HFF-Myc (cell line): ENCODE results near the gene FBXO8.
A peak's percentile ranks its signal among the peaks of the same experiment; 100 is the strongest.

Experiments
- DNase-seq: peaks from one replicate; pipeline ENCODE4 v3.0.0-alpha.2; 2011; ENCODE audit warnings: low read depth; ENCODE audit errors: extremely low read depth
- H3K4me3 ChIP-seq: replicated peaks from 2 replicates; pipeline ENCODE4 v1.5.1; 2011; ENCODE audit warnings: low read depth, mild to moderate bottlenecking, control low read depth, low read length
- TF ChIP-seq, protein P1 (sequence below): IDR thresholded peaks from 2 replicates; pipeline ENCODE4 v1.5.1; 2012; ENCODE audit warnings: mild to moderate bottlenecking, low read depth, low read length, control low read depth; ENCODE audit errors: missing control alignments

Gene FBXO8

DNA sequence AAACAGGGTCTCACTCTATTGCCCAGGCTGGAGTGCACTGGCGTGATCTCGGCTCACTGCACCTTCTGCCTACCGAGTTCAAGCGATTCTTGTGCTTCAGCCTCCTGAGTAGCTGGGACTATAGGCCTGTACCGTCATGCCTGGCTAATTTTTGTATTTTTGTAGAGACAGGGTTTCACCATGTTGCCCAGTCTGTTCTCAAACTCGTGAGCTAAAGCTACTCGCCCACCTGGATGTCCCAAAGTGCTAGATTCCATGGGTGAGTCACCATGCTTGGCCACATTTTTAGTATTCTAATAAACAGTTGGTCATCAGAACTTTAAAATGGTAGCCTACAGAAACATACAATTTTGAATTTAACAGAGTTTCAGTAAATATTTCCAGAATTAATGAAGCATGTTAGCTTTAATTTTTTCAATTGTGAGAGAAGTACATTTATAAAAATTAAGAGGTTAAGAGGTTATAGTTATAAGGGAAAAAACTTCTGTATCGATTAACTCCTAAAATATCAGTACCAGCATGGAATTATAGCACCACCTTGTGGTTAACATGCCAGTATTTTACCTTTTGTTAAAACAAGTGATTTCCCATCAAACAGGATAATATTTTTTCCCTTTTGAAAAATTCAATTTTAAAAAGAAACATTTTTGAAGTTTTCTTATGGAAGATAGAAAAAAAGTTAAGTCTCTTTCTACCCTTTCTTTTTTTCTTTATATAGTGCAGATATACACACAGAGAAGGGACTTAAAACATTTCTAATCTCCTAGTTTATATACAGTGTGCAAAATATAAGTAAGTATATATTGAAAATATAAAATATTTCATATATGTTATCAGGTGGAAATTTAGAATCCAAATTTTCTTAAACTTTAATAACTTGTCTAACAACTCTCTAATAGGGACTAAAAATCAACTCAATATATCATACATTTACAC, 35.6 kb upstream of the FBXO8 start:
- TF ChIP-seq, protein P1, sequence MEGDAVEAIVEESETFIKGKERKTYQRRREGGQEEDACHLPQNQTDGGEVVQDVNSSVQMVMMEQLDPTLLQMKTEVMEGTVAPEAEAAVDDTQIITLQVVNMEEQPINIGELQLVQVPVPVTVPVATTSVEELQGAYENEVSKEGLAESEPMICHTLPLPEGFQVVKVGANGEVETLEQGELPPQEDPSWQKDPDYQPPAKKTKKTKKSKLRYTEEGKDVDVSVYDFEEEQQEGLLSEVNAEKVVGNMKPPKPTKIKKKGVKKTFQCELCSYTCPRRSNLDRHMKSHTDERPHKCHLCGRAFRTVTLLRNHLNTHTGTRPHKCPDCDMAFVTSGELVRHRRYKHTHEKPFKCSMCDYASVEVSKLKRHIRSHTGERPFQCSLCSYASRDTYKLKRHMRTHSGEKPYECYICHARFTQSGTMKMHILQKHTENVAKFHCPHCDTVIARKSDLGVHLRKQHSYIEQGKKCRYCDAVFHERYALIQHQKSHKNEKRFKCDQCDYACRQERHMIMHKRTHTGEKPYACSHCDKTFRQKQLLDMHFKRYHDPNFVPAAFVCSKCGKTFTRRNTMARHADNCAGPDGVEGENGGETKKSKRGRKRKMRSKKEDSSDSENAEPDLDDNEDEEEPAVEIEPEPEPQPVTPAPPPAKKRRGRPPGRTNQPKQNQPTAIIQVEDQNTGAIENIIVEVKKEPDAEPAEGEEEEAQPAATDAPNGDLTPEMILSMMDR, result peak; percentile 41
- no peak for DNase-seq

DNA sequence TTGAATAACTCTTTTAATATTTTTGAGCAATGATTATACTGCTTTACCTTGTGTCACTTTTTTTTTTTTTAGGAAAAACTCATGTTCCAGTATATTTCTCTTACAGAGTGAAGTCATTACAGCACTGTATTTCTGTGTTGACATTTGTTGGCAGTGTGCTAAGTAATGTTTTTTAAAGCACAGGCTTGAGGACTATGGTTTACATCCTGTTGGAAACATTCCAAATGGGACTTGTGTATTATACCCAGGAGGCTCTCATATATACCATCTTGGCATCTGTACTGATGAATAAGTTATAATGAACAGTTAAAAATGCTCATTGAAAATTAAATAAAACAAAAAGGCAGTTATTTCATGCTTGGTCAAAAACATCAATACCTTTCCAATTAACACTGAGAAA, 34.1 kb upstream of the FBXO8 start:
- DNase-seq, result no peak
- no peak overlapping the region for H3K4me3 ChIP-seq
- TF ChIP-seq, protein P1, result no peak

More for the DNA sequence above, 35.6 kb upstream of the FBXO8 start:
- H3K4me3 ChIP-seq, result no peak overlapping the region

GRCh38 chr4:174316954-174317353, 33.5 kb upstream of the FBXO8 start:
- DNase-seq, result no peak
- TF ChIP-seq, protein P1, result no peak
- H3K4me3 ChIP-seq, result no peak overlapping the region

DNA sequence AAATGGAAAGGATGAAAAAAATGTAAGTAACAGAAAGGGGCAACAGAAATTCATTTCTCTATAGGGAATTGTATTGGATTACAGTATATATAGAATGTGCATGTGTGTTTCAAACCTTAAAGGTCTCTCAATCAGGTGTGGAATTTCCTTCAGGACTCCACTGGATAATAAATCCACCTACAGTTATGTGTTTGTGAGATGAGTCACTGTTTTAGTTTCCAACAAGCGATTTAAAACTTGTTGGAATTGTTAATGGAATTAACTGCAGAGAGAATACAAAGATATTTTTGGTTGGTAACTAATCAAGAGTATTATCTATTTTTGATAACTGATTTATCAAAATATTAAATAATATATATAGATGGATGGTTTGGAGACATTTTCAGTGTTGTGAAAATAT, 33.1 kb upstream of the FBXO8 start:
- H3K4me3 ChIP-seq, result no peak overlapping the region
- TF ChIP-seq, protein P1, result no peak
- DNase-seq, result no peak

GRCh38 chr4:174314770-174315169, 31.3 kb upstream of the FBXO8 start:
- peak; percentile 45 for DNase-seq
- H3K4me3 ChIP-seq, result no peak overlapping the region
- TF ChIP-seq, protein P1, result no peak

- no peak for DNase-seq
- no peak overlapping the region for H3K4me3 ChIP-seq
- TF ChIP-seq, protein P1, result no peak
These were observed 30.8 kb upstream of the FBXO8 start for GRCh38 chr4:174314274-174314673.

DNA sequence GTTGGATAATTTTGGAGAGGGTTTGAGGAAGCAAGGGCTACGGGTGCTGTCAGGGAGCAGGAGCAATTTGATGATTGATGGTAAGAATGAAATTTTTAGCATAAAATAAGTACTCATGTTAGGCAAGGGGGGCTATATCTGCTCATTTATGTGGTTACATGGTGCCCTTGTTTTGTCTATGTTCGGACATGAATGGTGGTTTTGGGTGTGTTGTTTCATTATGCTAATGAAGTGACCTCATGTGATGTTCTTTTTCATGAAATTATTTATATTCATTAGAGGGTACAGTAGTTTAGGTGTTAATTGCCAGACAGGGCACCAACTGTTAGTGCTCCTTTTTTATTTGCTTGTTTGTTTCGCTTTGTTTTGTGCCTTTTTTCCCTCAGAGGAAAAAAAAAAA, 29.5 kb upstream of the FBXO8 start:
- no peak overlapping the region for H3K4me3 ChIP-seq
- no peak for DNase-seq
- TF ChIP-seq, protein P1, result no peak
